K562 (cell line): ENCODE data around the gene ARHGAP24. TPM values are rescaled to one million over a fixed set of nuclear protein-coding genes. Genes with fewer than 3 reads are reported as not detected.

Experiments
- ATAC-seq: fragments of 200-7000 bp; cut with Tn5 transposase; 3 replicates; pipeline ENCODE4 v1.9.1; 2020; ENCODE audit warnings: moderate library complexity
- BruUV-seq: library from RNA; stranded (reverse); fragments of 400-500 nt; replicated peaks from 2 replicates; lab custom pipeline; 2021; lab: Mats Ljungman, UMichigan
- CTCF ChIA-PET: fragments of 300-600 bp; formaldehyde crosslinking; extraction: SDS; loops from one replicate; lab custom pipeline; 2021; ENCODE audit warnings: low intra/inter-chr PET ratio; lab: Yijun Ruan, JAX
- POLR2A ChIA-PET: fragments of 300-600, 350-650 bp; sonication (Branson Sonifier 250); formaldehyde crosslinking; extraction: SDS; loops from one replicate; lab custom pipeline; 2021; ENCODE audit warnings: antibody characterized with exemption, inconsistent platforms; lab: Yijun Ruan, JAX
- DNase-seq, 4 experiments: peaks; one replicate each; pipeline versions ENCODE4 v3.0.0 to v3.0.0-alpha.2; 2011 to 2018; ENCODE audit warnings: low spot score in 3 of 4, mixed read lengths in 3 of 4; ENCODE audit errors: extremely low read depth in 1 of 4
- FAIRE-seq: peaks from 2 replicates; lab custom pipeline; 2011; peaks lifted over from hg19 to GRCh38; lab: Jason Lieb, UNC
- H2AFZ ChIP-seq: 2 replicates; pipeline ENCODE4 v1.6.0; 2011; ENCODE audit warnings: low read depth, low read length, control low read depth, inconsistent platforms
- H3K27ac ChIP-seq: fragments of 200-600 bp; 3 replicates; pipeline ENCODE4 v1.8.0; 2011; ENCODE audit warnings: low read depth, mild to moderate bottlenecking, control low read depth, inconsistent platforms, low read length, moderate library complexity, mixed read lengths; ENCODE audit errors: extremely low read depth
- H3K27me3 ChIP-seq, 2 experiments: fragments of 300-600 bp in 1 of 2; 2 replicates in 1 of 2; 3 replicates in 1 of 2; pipeline versions ENCODE4 v1.6.0 to v1.8.0; 2011; ENCODE audit warnings: inconsistent platforms in 2 of 2, low read length in 2 of 2, mild to moderate bottlenecking in 1 of 2, mixed read lengths in 1 of 2, moderate library complexity in 1 of 2; ENCODE audit not compliant: control insufficient read depth in 2 of 2, insufficient read depth in 2 of 2
- H3K36me3 ChIP-seq: fragments of 300-600 bp; 3 replicates; pipeline ENCODE4 v1.8.0; 2011; ENCODE audit warnings: mild to moderate bottlenecking, low read length, inconsistent platforms; ENCODE audit not compliant: control insufficient read depth, insufficient read depth
- H3K4me1 ChIP-seq, 2 experiments: fragments of 200-600 bp in 1 of 2; replicated peaks in 1 of 2; 2 replicates in 1 of 2; 3 replicates in 1 of 2; pipeline versions ENCODE4 v1.5.1 to v1.8.0; 2011; ENCODE audit warnings: inconsistent platforms in 2 of 2, low read length in 2 of 2, mild to moderate bottlenecking in 1 of 2, mixed read lengths in 1 of 2, moderate library complexity in 1 of 2; ENCODE audit not compliant: control insufficient read depth in 2 of 2, insufficient read depth in 2 of 2
- H3K4me2 ChIP-seq: 2 replicates; pipeline ENCODE4 v1.6.1; 2011; ENCODE audit warnings: low read length, control low read depth, inconsistent platforms, mixed read lengths; ENCODE audit not compliant: insufficient read depth
- H3K4me3 ChIP-seq: fragments of 200-600 bp; sonication (generic), shearing (Covaris generic); 2 replicates; pipeline ENCODE4 v1.5.1; 2016; ENCODE audit warnings: control low read depth, inconsistent platforms
- H3K79me2 ChIP-seq: fragments of 200-600 bp; 3 replicates; pipeline ENCODE4 v1.8.0; 2011; ENCODE audit warnings: low read length, inconsistent platforms; ENCODE audit not compliant: control insufficient read depth, insufficient read depth
- H3K9ac ChIP-seq, 2 experiments: 2 replicates each; pipeline versions ENCODE4 v1.6.0 to v1.6.1; 2011; ENCODE audit warnings: low read depth in 2 of 2, low read length in 2 of 2, control low read depth in 1 of 2, inconsistent platforms in 1 of 2, mild to moderate bottlenecking in 1 of 2, mixed read lengths in 1 of 2; ENCODE audit not compliant: insufficient read depth in 1 of 2
- H3K9me1 ChIP-seq: one replicate; pipeline ENCODE4 v1.6.0; 2011; ENCODE audit warnings: inconsistent platforms, mild to moderate bottlenecking, low read length, moderate library complexity; ENCODE audit not compliant: control insufficient read depth, insufficient read depth
- H3K9me3 ChIP-seq: replicated peaks from 2 replicates; pipeline ENCODE4 v1.5.1; 2011; ENCODE audit warnings: low read depth, low read length, inconsistent platforms; ENCODE audit not compliant: control insufficient read depth, insufficient read depth
- H4K20me1 ChIP-seq: replicated peaks from 2 replicates; pipeline ENCODE4 v1.6.1; 2011; ENCODE audit warnings: low read length, inconsistent platforms, mixed read lengths; ENCODE audit not compliant: control insufficient read depth, insufficient read depth
- E2F3 ChIP-seq: fragments of 250-450 bp; sonication (Bioruptor Pico); IDR thresholded peaks from 2 replicates; pipeline ENCODE4 v1.4.0; 2020; ENCODE audit warnings: mild to moderate bottlenecking
- KAT7 ChIP-seq: sonication (generic); formaldehyde crosslinking; IDR thresholded peaks from 2 replicates; pipeline ENCODE4 v1.8.0; 2022; ENCODE audit warnings: missing genetic modification reagents, mild to moderate bottlenecking, borderline replicate concordance
- RBM22 ChIP-seq: fragments of 200-400 bp; formaldehyde crosslinking; IDR thresholded peaks from 2 replicates; pipeline ENCODE4 v1.6.1; 2018; ENCODE audit warnings: low read length, low read depth; ENCODE audit not compliant: poor library complexity, severe bottlenecking
- YY1 ChIP-seq, 3 experiments: IDR thresholded peaks; 2 replicates each; pipeline ENCODE4 v1.6.1; 2011; ENCODE audit warnings: low read length in 2 of 3, mild to moderate bottlenecking in 2 of 3, moderate library complexity in 2 of 3, borderline replicate concordance in 1 of 3, control low read depth in 1 of 3, low read depth in 1 of 3; ENCODE audit not compliant: insufficient read depth in 3 of 3, insufficient replicate concordance in 2 of 3, control insufficient read depth in 1 of 3, insufficient read length in 1 of 3; ENCODE audit errors: extremely low read depth in 1 of 3
- ZFP36 ChIP-seq: fragments of 150-350 bp; IDR thresholded peaks from 2 replicates; pipeline ENCODE4 v1.6.1; 2018; ENCODE audit warnings: low read length, low read depth; ENCODE audit not compliant: partially characterized antibody
- ZNF217 ChIP-seq: sonication (generic); formaldehyde crosslinking; IDR thresholded peaks from 2 replicates; pipeline ENCODE4 v1.8.0; 2022; ENCODE audit warnings: mild to moderate bottlenecking, missing genetic modification reagents
- WGBS: fragments of 100-300 bp; shearing (Covaris generic); methylation state at CpG from one replicate; pipeline ENCODE4 v1.1.6; 2016; ENCODE audit warnings: low coverage, mixed read lengths; ENCODE audit not compliant: insufficient coverage; ENCODE audit errors: missing lambda C conversion rate; 5-methylcytosine and 5-hydroxymethylcytosine counted together
- in situ Hi-C: fragments of 300-500 bp; cut with MboI; formaldehyde crosslinking; loops from 4 replicates; pipeline ENCODE4 v1.15.0; 2018; ENCODE audit warnings: inconsistent platforms, mixed read lengths
- intact Hi-C: fragments of 100-400 bp; cut with micrococcal nuclease; formaldehyde crosslinking; loops from 2 replicates; pipeline ENCODE4 v1.14.2; 2022
- polyA plus RNA-seq, 8 experiments: library from polyadenylated mRNA; depleted of rRNA in 4 of 8; stranded (reverse) in 5 of 8; unstranded in 3 of 8; fragments of >200 nt; fragmentation: Nextera tagmentation in 2 of 8; fragmentation: Illumina TruSeq in 1 of 8; extraction: Ambion mirVana in 2 of 8; extraction: Trizol in 1 of 8; gene quantifications; 2 replicates each; pipeline versions ENCODE4 v1.2.1 to v1.2.3, GENCODE V29; 2011 to 2014; ENCODE audit warnings: inconsistent platforms in 1 of 8, missing spikeins in 1 of 8
- total RNA-seq, 7 experiments: library from RNA; depleted of rRNA in 6 of 7; stranded (reverse); fragments of >200 nt in 6 of 7; fragmentation: Illumina TruSeq in 2 of 7; extraction: Trizol in 2 of 7; gene quantifications; 2 replicates each; pipeline versions ENCODE4 v1.2.1 to v1.2.3, GENCODE V29; 2011 to 2021; ENCODE audit warnings: low replicate concordance in 1 of 7
- TF ChIP-seq, protein P1 (sequence below), 2 experiments: fragments of 450-650 bp; IDR thresholded peaks; 2 replicates each; pipeline ENCODE4 v1.6.1; 2018; ENCODE audit warnings: mild to moderate bottlenecking in 2 of 2, low read depth in 1 of 2; ENCODE audit not compliant: partially characterized antibody in 2 of 2

The ARHGAP24 gene
- total and polyA plus RNA-seq, 9 of the 15 experiments (the other 6 are each of a cell fraction or from before 2014, with no cell fraction given) = 8.0 to 22.6 (median 14.0) TPM

DNA sequence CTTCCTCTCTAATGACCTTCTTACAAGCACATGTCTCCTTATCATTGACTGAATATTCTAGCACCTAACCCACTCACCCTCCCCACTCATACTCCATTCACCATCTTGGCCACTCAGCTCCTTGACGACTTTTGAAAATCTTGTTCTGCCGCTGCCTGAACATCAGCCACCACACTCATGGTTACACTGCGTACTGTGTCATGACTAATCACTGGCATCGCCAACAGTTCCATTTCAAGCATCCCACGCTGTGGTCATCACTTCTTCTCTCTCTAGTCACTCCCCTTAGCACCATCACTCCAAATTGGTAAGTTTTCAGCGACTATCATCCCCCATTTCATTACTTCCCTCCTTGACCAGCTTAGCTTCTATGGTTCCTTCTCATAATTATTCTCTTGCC, 532.1 kb downstream of the ARHGAP24 start (continued):
- TF ChIP-seq, protein P1, sequence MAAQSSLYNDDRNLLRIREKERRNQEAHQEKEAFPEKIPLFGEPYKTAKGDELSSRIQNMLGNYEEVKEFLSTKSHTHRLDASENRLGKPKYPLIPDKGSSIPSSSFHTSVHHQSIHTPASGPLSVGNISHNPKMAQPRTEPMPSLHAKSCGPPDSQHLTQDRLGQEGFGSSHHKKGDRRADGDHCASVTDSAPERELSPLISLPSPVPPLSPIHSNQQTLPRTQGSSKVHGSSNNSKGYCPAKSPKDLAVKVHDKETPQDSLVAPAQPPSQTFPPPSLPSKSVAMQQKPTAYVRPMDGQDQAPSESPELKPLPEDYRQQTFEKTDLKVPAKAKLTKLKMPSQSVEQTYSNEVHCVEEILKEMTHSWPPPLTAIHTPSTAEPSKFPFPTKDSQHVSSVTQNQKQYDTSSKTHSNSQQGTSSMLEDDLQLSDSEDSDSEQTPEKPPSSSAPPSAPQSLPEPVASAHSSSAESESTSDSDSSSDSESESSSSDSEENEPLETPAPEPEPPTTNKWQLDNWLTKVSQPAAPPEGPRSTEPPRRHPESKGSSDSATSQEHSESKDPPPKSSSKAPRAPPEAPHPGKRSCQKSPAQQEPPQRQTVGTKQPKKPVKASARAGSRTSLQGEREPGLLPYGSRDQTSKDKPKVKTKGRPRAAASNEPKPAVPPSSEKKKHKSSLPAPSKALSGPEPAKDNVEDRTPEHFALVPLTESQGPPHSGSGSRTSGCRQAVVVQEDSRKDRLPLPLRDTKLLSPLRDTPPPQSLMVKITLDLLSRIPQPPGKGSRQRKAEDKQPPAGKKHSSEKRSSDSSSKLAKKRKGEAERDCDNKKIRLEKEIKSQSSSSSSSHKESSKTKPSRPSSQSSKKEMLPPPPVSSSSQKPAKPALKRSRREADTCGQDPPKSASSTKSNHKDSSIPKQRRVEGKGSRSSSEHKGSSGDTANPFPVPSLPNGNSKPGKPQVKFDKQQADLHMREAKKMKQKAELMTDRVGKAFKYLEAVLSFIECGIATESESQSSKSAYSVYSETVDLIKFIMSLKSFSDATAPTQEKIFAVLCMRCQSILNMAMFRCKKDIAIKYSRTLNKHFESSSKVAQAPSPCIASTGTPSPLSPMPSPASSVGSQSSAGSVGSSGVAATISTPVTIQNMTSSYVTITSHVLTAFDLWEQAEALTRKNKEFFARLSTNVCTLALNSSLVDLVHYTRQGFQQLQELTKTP (IDR thresholded peaks at IDR 0.05; ENCODE audit: low read depth in 1 of 2, partially characterized antibody in 2 of 2) = no peak
- TF ChIP-seq E2F3 (CRISPR knock-in tag) (no peak), ZFP36 (no peak)

DNA sequence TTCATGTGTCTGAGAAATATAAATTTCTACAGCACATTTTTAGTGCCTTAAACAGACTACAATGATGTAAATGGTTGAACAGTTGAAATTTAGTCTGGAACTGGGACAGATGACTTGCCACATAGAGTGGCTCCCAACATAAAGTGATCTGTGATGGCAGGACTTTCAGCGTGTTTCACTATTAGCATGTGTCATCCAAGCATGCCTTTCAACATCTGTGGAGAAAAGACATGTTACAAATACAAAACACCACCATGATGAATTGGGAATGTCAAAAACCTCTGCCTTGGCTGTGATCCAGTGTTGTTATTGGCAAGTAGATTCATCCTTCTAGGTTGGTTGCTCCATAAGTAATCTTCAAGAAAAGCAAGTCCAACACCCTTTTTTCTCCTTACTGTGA, 536.2 kb downstream of the ARHGAP24 start:
- intact Hi-C loops (no loop called here), in situ Hi-C loops (no loop called here)
- no peaks in the 10 kb centered on the region for H3K9me1 ChIP-seq
- CTCF ChIA-PET = no interaction called here
- no peaks in the 10 kb centered on the region for H3K9me3 ChIP-seq
- no peak overlapping the region for H3K4me2 ChIP-seq
- H3K36me3 ChIP-seq = no peaks in the 10 kb centered on the region
- no peak overlapping the region for H3K9ac ChIP-seq
- no peaks in the 10 kb centered on the region for H3K79me2 ChIP-seq
- no peak overlapping the region for H3K4me3 ChIP-seq
- FAIRE-seq = no peak
- no peak overlapping the region for H2AFZ ChIP-seq
- no peak for DNase-seq
- H3K27ac ChIP-seq = no peak overlapping the region
- TF ChIP-seq YY1 (IDR thresholded peaks at IDR 0.05; ENCODE audit: borderline replicate concordance in 1 of 3, control insufficient read depth in 1 of 3, extremely low read depth in 1 of 3, insufficient read depth in 3 of 3, insufficient read length in 1 of 3, insufficient replicate concordance in 2 of 3, low read depth in 1 of 3, low read length in 2 of 3) = no peak
- TF ChIP-seq KAT7 (CRISPR knock-in tag) = no peak
- TF ChIP-seq ZNF217 (CRISPR knock-in tag) = no peak
- no peak for TF ChIP-seq RBM22
- no peaks in the 10 kb centered on the region for H4K20me1 ChIP-seq
- 7% methylated on average over 1 of the region's 1 CpG for WGBS
- ATAC-seq = no peak
- POLR2A ChIA-PET = no interaction called here
- no peaks in the 10 kb centered on the region for H3K27me3 ChIP-seq
- no peaks in the 10 kb centered on the region for H3K4me1 ChIP-seq
- BruUV-seq = no TSS peak
